ENCODE results near the gene TRIO.

TRIO gene

GRCh38 chr5:14225173-14225834, 82.2 kb downstream of the TRIO start:
- DNase-seq (ENCODE audit: low read depth in 2 of 2) = no peak

GRCh38 chr5:14226149-14226548, 83.0 kb downstream of the TRIO start:
- no peak for DNase-seq (ENCODE audit: low read depth in 2 of 2)

DNA sequence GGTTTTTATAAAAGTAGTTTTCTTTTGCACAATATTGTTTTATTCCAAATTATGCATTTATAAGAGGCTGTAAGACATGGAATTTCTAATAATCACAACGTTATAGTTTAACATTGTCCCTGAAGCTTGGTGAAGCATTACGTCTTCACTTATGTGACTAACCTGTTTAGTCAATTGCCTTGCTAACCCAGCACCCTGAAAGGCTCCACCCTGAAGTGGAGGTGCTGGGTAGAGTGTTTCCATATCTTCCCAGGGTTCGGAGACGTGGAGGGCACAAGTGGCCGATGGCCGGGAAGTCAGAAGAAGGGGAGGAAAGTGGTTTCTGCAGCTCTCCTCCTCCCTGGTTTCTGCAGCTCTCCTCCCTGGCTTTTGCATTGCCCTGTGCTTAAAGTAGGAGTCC, 83.4 kb downstream of the TRIO start:
- no peak for DNase-seq (ENCODE audit: low read depth in 2 of 2)

- no peak for DNase-seq (ENCODE audit: low read depth in 2 of 2)
Measured at GRCh38 chr5:14226992-14227391, 83.8 kb downstream of the TRIO start.

DNA sequence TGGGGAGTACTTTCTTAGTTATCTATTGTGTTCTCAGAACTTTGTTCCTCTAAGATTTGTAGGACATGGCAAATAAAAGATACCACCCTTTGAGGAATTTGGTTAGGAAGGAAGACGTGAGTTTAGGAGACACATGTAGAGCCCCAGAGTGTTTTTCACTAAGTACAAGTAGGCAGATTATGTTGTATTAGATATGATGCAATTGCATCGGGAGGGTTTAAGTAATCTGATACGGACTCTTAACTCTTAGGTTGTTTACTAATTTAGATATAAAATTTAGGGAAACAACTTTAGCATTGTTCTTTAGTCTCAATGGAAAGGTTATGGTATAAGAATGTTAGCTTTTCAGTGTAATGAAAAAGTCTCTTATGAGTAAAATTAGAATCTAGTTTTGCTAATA, 84.4 kb downstream of the TRIO start:
- DNase-seq (ENCODE audit: low read depth in 2 of 2) = no peak

- no peak for DNase-seq (ENCODE audit: low read depth in 2 of 2)
Measured at GRCh38 chr5:14228219-14228618, 85.1 kb downstream of the TRIO start.

GRCh38 chr5:14229181-14229580, 86.0 kb downstream of the TRIO start:
- no peak for DNase-seq (ENCODE audit: low read depth in 2 of 2)

DNA sequence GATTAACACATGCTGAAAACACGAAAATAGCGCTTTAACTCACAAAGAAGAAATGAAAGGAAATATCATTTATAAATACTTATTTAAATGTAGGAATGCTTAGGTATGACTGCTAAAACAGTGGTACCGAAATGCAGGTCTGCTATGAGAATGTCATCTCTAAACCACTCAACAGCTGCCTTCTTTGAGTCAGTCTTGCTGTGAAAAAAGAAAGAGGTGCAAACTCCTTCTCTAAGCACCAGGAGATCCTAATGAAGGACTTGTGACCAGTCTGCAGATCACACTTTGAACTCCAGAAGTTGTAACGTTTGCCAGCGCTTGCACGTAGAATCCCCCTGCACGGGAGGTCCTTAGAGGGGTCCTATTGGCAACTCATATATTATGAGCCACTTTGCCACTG, 86.6 kb downstream of the TRIO start:
- DNase-seq (ENCODE audit: low read depth in 2 of 2) = no peak

GRCh38 chr5:14231156-14231555, 88.0 kb downstream of the TRIO start:
- DNase-seq (ENCODE audit: low read depth in 2 of 2) = no peak

- DNase-seq (ENCODE audit: low read depth in 2 of 2) = no peak
Measured at GRCh38 chr5:14231890-14232289, 88.7 kb downstream of the TRIO start.

DNA sequence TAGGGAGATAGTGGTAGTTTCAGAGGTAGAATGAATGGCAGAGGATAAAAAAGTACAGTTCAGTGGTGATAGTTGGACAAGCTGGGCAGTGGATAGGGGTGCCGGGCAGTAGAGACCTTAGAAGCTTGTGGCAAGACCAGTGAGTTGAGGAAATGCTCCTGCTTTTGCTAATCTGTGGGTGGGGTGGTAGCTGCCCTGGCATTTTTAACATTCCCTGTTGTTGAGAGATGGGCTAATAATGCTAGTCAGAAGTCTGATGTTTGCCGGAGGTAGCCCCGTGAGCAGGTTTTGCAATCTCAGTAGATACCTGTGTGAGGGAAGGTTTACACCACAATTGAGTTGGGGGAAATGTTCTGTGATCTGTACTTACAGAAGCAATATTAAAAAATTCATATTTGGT, 91.1 kb downstream of the TRIO start:
- DNase-seq (ENCODE audit: low read depth in 2 of 2) = no peak

- no peak for DNase-seq (ENCODE audit: low read depth in 2 of 2)
Measured at GRCh38 chr5:14235872-14236271, 92.7 kb downstream of the TRIO start.

DNA sequence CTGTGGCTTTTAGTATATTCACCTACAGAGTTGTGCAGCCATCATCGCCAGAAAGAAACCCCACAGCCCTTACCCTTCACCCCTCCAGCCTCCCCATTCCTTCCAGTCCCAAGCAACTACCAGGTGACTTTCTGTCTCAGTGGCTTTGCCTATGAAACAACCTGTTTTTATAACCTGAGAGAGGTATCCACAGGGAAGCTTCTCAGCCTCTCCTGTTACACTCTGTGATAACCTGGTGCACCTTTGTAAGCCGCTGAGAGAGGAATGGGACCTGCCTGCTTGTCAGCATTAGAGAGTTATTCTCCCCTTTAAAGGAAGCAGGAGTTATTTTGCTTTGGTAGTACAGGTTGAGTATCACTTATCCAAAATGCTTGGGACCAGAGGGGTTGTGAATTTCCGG, 93.6 kb downstream of the TRIO start:
- DNase-seq (ENCODE audit: low read depth in 2 of 2) = no peak

GRCh38 chr5:14237317-14238086, 94.4 kb downstream of the TRIO start:
- DNase-seq (ENCODE audit: low read depth in 2 of 2) = no peak

- DNase-seq (ENCODE audit: low read depth in 2 of 2) = no peak
Measured at GRCh38 chr5:14238272-14238671, 95.1 kb downstream of the TRIO start.

- no peak for DNase-seq (ENCODE audit: low read depth in 2 of 2)
Measured at GRCh38 chr5:14239404-14239803, 96.3 kb downstream of the TRIO start.

DNA sequence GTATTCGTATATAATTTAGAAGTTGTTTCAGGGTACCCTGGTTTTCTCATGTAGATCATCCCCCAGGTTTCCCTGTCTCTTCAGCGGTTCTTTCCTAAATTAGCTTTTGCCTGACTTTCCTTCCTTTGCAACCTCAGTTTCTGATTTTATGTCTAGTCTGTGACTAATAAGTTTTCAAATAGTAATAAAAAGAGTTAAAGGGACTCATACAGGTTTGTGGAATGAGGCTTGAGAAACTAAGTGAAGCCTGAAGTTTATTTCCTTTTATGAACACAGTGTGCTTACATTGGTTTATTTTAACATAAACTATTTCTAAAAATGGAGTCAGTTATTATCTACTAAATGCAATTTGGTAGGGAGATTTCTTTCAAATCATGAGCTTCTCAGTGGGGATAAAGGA, 96.8 kb downstream of the TRIO start:
- no peak for DNase-seq (ENCODE audit: low read depth in 2 of 2)

DNA sequence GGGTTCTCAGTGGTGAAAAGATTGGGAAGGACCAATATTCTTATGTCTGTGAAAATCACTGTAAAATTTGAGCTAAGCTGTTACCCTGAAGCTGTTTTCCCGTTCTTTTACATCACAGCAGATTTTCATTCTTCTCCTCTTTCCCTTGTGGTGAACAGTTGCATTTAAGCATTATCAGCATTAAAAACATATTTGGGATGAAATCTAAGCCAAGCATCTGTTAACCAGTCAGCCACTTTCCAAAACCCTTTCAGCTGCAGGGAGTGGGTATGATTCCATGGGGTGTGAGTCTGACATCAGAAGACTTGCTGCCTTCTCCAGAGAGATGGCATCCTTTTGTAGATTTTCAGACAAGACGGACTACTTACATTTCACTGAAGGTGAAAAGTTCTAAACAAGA, 97.2 kb downstream of the TRIO start:
- DNase-seq (ENCODE audit: low read depth in 2 of 2) = no peak

DNA sequence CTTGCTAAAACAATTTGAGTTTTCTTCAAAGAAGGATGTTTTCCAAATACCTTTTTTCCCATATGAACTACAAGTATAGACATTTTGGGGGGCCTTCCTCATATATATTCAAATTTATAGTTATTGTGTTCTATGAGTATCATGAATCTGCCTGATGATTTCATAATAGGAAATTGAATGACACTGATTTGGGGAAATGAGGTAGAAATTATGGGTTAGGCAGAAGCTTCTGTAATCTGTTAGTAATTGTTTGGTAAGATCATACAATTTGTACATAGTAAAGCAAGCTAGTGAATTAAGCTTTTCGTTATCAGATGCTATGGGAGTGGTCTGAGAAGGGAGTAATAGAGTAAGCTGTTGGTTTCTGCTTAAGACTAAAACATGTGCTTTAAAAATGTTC, 98.0 kb downstream of the TRIO start:
- no peak for DNase-seq (ENCODE audit: low read depth in 2 of 2)

DNA sequence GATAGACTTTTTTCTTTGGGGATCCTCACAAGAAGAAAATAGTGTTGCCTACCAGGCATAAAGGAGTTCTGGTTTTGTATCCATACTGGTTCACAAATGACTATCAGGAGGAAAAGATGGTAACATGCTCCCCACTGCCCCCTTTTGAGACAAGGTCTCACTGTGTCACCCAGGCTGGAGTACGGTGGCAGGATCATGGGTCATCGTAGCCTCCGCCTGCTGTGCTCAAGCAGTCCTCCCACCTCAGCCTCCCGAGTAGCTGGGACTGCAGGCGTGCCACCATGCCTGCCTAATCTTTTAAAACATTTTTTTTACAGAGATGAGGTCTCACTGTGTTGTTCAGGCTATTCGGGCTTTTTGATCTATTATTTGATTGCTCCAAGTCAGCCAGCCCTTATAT, 99.3 kb downstream of the TRIO start:
- no peak for DNase-seq (ENCODE audit: low read depth in 2 of 2)

GRCh38 chr5:14242871-14243383, 99.8 kb downstream of the TRIO start:
- no peak for DNase-seq (ENCODE audit: low read depth in 2 of 2)

- no peak for DNase-seq (ENCODE audit: low read depth in 2 of 2)
Measured at GRCh38 chr5:14243766-14244165, 100.6 kb downstream of the TRIO start.

- no peak for DNase-seq (ENCODE audit: low read depth in 2 of 2)
Measured at GRCh38 chr5:14244721-14245120, 101.6 kb downstream of the TRIO start.

Measured in stimulated activated CD4-positive, alpha-beta T cell treated with anti-CD3 and anti-CD28 coated beads, Interleukin-1b, Interleukin-23, amount 100 ng/mL, for 4 hours (primary cell).